H54 (cell line): ENCODE measurements around the gene DDR2.

Source experiments
- DNase-seq: peaks from one replicate; pipeline ENCODE4 v3.0.0; 2011; ENCODE audit warnings: low spot score, mixed read lengths; ENCODE audit not compliant: insufficient read length
- FAIRE-seq: peaks from 3 replicates; lab custom pipeline; 2011; peaks lifted over from hg19 to GRCh38; lab: Jason Lieb, UNC
- POLR2A ChIP-seq: IDR thresholded peaks from 2 replicates; pipeline ENCODE4 v1.6.1; 2011; ENCODE audit warnings: low read depth, mild to moderate bottlenecking, low read length

The DDR2 gene

GRCh38 chr1:162671664-162672410 lies 39.6 kb downstream of the DDR2 start:
- FAIRE-seq (no peak), DNase-seq (no peak)
- TF ChIP-seq POLR2A, result no peak

GRCh38 chr1:162672622-162673260 lies 40.5 kb downstream of the DDR2 start:
- FAIRE-seq (no peak), DNase-seq (no peak)
- TF ChIP-seq POLR2A, result no peak

GRCh38 chr1:162674034-162674608 lies 41.9 kb downstream of the DDR2 start:
- TF ChIP-seq POLR2A, result no peak
- DNase-seq (no peak), FAIRE-seq (no peak)

- DNase-seq, result no peak
- FAIRE-seq, result peak; percentile 20
These were observed 43.8 kb downstream of the DDR2 start for GRCh38 chr1:162676087-162676486.

GRCh38 chr1:162676750-162677149 lies 44.5 kb downstream of the DDR2 start:
- TF ChIP-seq POLR2A, result no peak
- no peak for FAIRE-seq

More at GRCh38 chr1:162676087-162676486, 43.8 kb downstream of the DDR2 start:
- TF ChIP-seq POLR2A, result no peak

GRCh38 chr1:162677607-162678371 lies 45.5 kb downstream of the DDR2 start:
- TF ChIP-seq POLR2A, result no peak
- DNase-seq (no peak), FAIRE-seq (no peak)

More at GRCh38 chr1:162676750-162677149, 44.5 kb downstream of the DDR2 start:
- DNase-seq, result no peak

- no peak for DNase-seq
- TF ChIP-seq POLR2A, result no peak
- FAIRE-seq, result peak; percentile 73
These were observed 46.2 kb downstream of the DDR2 start for GRCh38 chr1:162678439-162678838.

- no peak for FAIRE-seq
- no peak for TF ChIP-seq POLR2A
These were observed 47.0 kb downstream of the DDR2 start for GRCh38 chr1:162679298-162679697.

GRCh38 chr1:162680419-162681121 lies 48.3 kb downstream of the DDR2 start:
- DNase-seq (no peak), FAIRE-seq (no peak)
- TF ChIP-seq POLR2A, result no peak

More at GRCh38 chr1:162679298-162679697, 47.0 kb downstream of the DDR2 start:
- DNase-seq, result no peak

- DNase-seq (no peak), FAIRE-seq (no peak)
- TF ChIP-seq POLR2A, result no peak
These were observed 48.8 kb downstream of the DDR2 start for GRCh38 chr1:162681122-162681436.

GRCh38 chr1:162682013-162682419 lies 49.8 kb downstream of the DDR2 start:
- FAIRE-seq (no peak), DNase-seq (no peak)
- no peak for TF ChIP-seq POLR2A

- TF ChIP-seq POLR2A, result no peak
- DNase-seq, result no peak
- no peak for FAIRE-seq
These were observed 55.6 kb downstream of the DDR2 start for GRCh38 chr1:162687870-162688269.

- DNase-seq, result no peak
- no peak for FAIRE-seq
- no peak for TF ChIP-seq POLR2A
These were observed 56.3 kb downstream of the DDR2 start for GRCh38 chr1:162688521-162688920.
